Activated T-helper 1 cell treated with Interleukin-2 at 50 U/mL for 16 hours (primary cell): ENCODE results near the gene JMJD1C.

Experiments
- DNase-seq: peaks from one replicate; pipeline ENCODE4 v3.0.0-alpha.2; 2020; ENCODE audit warnings: low read depth

JMJD1C gene

GRCh38 chr10:63132651-63133055, 333.1 kb downstream of the JMJD1C start:
- no peak for DNase-seq

GRCh38 chr10:63129888-63130287, 335.9 kb downstream of the JMJD1C start:
- DNase-seq, result no peak

- no peak for DNase-seq
Observed at GRCh38 chr10:63128443-63128842, 337.3 kb downstream of the JMJD1C start.

GRCh38 chr10:63125459-63125858, 340.3 kb downstream of the JMJD1C start:
- no peak for DNase-seq

- no peak for DNase-seq
Observed at GRCh38 chr10:63123727-63124362, 341.9 kb downstream of the JMJD1C start.

GRCh38 chr10:63120554-63120953, 345.2 kb downstream of the JMJD1C start:
- DNase-seq, result no peak

GRCh38 chr10:63119041-63119440, 346.7 kb downstream of the JMJD1C start:
- no peak for DNase-seq
